Measurements from ENCODE around the gene C19orf85.
"Not testable (repeated sequence)": the region's sequence is repeated elsewhere in the genome, so short reads cannot be mapped to it uniquely, and the experiment has no call there.

C19orf85 gene

GRCh38 chr19:55503157-55503501 is 38.6 kb upstream of the C19orf85 start:
- H3K9me3 ChIP-seq (ENCODE audit: severe bottlenecking): no peaks in the 10 kb centered on the region
- H3K36me3 ChIP-seq (ENCODE audit: low read depth): no peaks in the 10 kb centered on the region
- no peaks in the 10 kb centered on the region for H3K4me1 ChIP-seq (ENCODE audit: insufficient read depth, poor library complexity, severe bottlenecking)
- H3K4me3 ChIP-seq (ENCODE audit: severe bottlenecking): no peak overlapping the region
- ATAC-seq (ENCODE audit: low read depth) (no peak), DNase-seq (ENCODE audit: low spot score) (no peak)
- H3K27me3 ChIP-seq (ENCODE audit: insufficient read depth, poor library complexity, severe bottlenecking): no peaks in the 10 kb centered on the region
- no peak overlapping the region for H3K27ac ChIP-seq (ENCODE audit: poor library complexity, severe bottlenecking)
- no peak for TF ChIP-seq CTCF (IDR thresholded peaks at IDR 0.05; ENCODE audit: poor library complexity, severe bottlenecking)

GRCh38 chr19:55502197-55502952 is 37.8 kb upstream of the C19orf85 start:
- TF ChIP-seq CTCF (IDR thresholded peaks at IDR 0.05; ENCODE audit: poor library complexity, severe bottlenecking): no peak
- Histone ChIP-seq H3K36me3 (ENCODE audit: low read depth) (no peaks in the 10 kb centered on the region), H3K9me3 (ENCODE audit: severe bottlenecking) (no peaks in the 10 kb centered on the region), H3K27me3 (ENCODE audit: insufficient read depth, poor library complexity, severe bottlenecking) (no peaks in the 10 kb centered on the region), H3K4me3 (ENCODE audit: severe bottlenecking) (no peak overlapping the region), H3K27ac (ENCODE audit: poor library complexity, severe bottlenecking) (no peak overlapping the region), H3K4me1 (ENCODE audit: insufficient read depth, poor library complexity, severe bottlenecking) (no peaks in the 10 kb centered on the region)
- DNase-seq (ENCODE audit: low spot score) (no peak), ATAC-seq (ENCODE audit: low read depth) (no peak)

- Histone ChIP-seq H3K9me3 (ENCODE audit: severe bottlenecking) (no peaks in the 10 kb centered on the region), H3K27me3 (ENCODE audit: insufficient read depth, poor library complexity, severe bottlenecking) (no peaks in the 10 kb centered on the region), H3K4me3 (ENCODE audit: severe bottlenecking) (no peak overlapping the region), H3K4me1 (ENCODE audit: insufficient read depth, poor library complexity, severe bottlenecking) (no peaks in the 10 kb centered on the region), H3K27ac (ENCODE audit: poor library complexity, severe bottlenecking) (no peak overlapping the region), H3K36me3 (ENCODE audit: low read depth) (no peaks in the 10 kb centered on the region)
- DNase-seq (ENCODE audit: low spot score): no peak
- TF ChIP-seq CTCF (IDR thresholded peaks at IDR 0.05; ENCODE audit: poor library complexity, severe bottlenecking): no peak
- no peak for ATAC-seq (ENCODE audit: low read depth)
Observed at GRCh38 chr19:55500368-55500952, 35.9 kb upstream of the C19orf85 start.

GRCh38 chr19:55498246-55498840 is 33.8 kb upstream of the C19orf85 start:
- no peaks in the 10 kb centered on the region for H3K27me3 ChIP-seq (ENCODE audit: insufficient read depth, poor library complexity, severe bottlenecking)
- H3K9me3 ChIP-seq (ENCODE audit: severe bottlenecking): no peaks in the 10 kb centered on the region
- TF ChIP-seq CTCF (IDR thresholded peaks at IDR 0.05; ENCODE audit: poor library complexity, severe bottlenecking): no peak
- H3K27ac ChIP-seq (ENCODE audit: poor library complexity, severe bottlenecking): no peak overlapping the region
- DNase-seq (ENCODE audit: low spot score) (no peak), ATAC-seq (ENCODE audit: low read depth) (no peak)
- no peaks in the 10 kb centered on the region for H3K4me1 ChIP-seq (ENCODE audit: insufficient read depth, poor library complexity, severe bottlenecking)
- no peak overlapping the region for H3K4me3 ChIP-seq (ENCODE audit: severe bottlenecking)
- no peaks in the 10 kb centered on the region for H3K36me3 ChIP-seq (ENCODE audit: low read depth)

GRCh38 chr19:55497763-55498162 is 33.2 kb upstream of the C19orf85 start:
- no peaks in the 10 kb centered on the region for H3K9me3 ChIP-seq (ENCODE audit: severe bottlenecking)
- no peak for ATAC-seq (ENCODE audit: low read depth)
- H3K4me3 ChIP-seq (ENCODE audit: severe bottlenecking): no peak overlapping the region
- TF ChIP-seq CTCF (IDR thresholded peaks at IDR 0.05; ENCODE audit: poor library complexity, severe bottlenecking): no peak
- no peaks in the 10 kb centered on the region for H3K27me3 ChIP-seq (ENCODE audit: insufficient read depth, poor library complexity, severe bottlenecking)
- no peak for DNase-seq (ENCODE audit: low spot score)
- peaks cover 2% of the 10 kb centered on the region for H3K4me1 ChIP-seq (ENCODE audit: insufficient read depth, poor library complexity, severe bottlenecking)
- H3K27ac ChIP-seq (ENCODE audit: poor library complexity, severe bottlenecking): no peak overlapping the region
- H3K36me3 ChIP-seq (ENCODE audit: low read depth): no peaks in the 10 kb centered on the region

- H3K9me3 ChIP-seq (ENCODE audit: severe bottlenecking); H3K36me3 ChIP-seq (ENCODE audit: low read depth); H3K4me1 ChIP-seq (ENCODE audit: insufficient read depth, poor library complexity, severe bottlenecking); H3K27ac ChIP-seq (ENCODE audit: poor library complexity, severe bottlenecking); H3K27me3 ChIP-seq (ENCODE audit: insufficient read depth, poor library complexity, severe bottlenecking); H3K4me3 ChIP-seq (ENCODE audit: severe bottlenecking); DNase-seq (ENCODE audit: low spot score); ATAC-seq (ENCODE audit: low read depth): not testable (repeated sequence)
Observed at GRCh38 chr19:55496820-55497219, 32.3 kb upstream of the C19orf85 start.
